HG03442 (cell line): Measurements from ENCODE around the gene MMADHC.
"Not testable (repeated sequence)": the region's sequence is repeated elsewhere in the genome, so short reads cannot be mapped to it uniquely, and the experiment has no call there.

Source experiments
- ATAC-seq: cut with Tn5 transposase; IDR thresholded peaks from one replicate; pipeline ENCODE4 v1.9.1; 2021; ENCODE audit warnings: mild to moderate bottlenecking, moderate library complexity; ENCODE audit not compliant: unreplicated experiment

Gene MMADHC

DNA sequence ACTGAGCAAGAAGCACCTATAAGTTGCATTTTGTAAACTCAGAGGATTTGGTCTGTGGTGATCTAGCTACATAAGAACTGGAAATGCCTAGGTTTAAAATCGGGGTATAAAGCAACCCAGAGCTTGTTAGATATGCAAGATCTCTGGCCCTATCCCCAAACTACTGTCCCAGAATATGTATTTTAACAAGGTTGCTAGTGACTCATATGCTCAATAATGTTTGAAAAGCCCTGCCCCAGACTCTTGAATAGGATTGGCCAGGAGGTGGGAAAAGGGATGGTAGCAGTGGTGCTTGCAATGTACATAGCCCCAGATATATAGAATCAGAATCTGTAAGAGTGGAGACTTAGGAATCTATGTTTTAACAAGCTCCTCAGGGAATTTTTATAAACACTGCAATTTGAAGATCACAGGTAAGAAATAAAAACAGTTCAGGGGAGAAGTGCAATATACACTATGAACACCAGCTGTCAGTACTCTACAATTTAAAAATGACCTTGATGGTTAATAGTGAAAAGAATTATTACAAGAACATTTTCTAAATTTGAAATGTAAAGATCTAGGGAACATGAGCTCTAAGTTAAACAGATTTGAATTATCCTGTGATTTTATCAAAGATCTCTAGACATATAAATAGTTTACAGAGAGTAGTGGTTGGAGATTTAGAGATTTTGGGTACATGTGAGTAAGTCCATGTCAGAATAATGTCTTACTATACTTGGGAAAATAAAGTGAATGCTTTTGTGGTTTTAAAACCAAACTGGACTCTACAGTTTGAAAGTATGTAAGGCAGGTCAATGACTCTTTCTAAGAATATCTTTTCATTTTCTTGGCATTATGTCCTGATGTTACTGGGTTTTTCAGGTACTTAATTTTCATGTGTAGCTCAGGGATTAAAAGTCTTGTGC, 7.7 kb upstream of the MMADHC start:
- no peak for ATAC-seq

DNA sequence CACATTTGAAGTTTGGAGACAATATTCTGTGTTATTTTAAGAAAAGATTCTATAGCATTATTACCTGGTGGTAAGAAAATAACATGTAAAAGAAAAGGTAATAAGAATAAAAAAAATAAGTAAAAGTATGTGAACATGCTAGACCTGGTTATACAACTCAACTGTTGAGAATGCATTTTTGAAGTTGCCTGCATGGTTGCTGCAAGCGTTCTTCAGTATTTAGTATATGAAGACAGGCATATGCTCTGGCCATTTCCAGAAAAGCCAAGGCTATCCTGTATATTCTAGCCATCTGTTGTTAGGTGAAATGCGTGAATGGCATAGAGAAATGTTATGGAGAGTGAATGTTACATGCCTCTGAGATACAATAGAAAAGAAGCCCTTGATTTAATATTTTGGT, 6.8 kb upstream of the MMADHC start:
- no peak for ATAC-seq

DNA sequence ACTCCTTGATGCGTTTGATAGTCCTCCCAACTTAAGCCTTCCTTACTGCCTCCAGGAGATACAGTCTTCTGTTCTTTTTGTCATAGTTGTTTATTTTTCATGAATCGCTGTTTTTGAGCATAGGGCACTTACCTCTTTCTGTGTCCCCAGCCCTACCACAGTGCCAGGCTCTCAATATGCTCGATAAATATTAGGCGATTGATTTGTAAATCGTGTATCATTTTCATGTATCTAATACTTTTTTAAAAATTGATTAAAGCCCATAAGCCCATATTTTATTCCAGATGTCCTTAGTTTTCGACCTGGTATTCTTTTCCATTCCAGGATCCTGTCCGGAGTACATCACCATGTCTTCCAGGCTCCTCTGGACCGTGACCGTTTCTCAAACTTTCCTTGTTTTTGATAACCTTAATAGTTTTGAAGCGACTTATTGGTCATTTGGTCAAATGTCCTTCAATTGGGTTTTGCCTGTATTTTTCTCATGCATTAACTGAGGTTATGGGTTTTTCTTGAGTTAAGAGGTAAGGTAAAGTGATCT, 444 bp upstream of the MMADHC start:
- ATAC-seq: peak; percentile 17

DNA sequence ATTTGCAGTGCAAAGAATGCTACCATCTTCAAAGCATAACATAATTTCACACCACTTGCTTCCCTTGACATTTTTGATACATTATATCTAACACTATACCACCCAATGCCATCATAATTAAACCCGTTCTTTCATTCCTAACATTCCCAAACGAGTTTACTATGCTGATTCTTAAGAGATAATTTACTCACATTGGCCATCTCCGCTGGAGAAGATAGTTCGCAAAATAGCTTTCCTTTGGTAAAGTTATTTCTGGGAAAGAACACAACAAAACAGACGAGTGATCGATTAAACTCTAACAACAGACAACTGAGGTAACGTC, 716 bp downstream of the MMADHC start:
- no peak for ATAC-seq

DNA sequence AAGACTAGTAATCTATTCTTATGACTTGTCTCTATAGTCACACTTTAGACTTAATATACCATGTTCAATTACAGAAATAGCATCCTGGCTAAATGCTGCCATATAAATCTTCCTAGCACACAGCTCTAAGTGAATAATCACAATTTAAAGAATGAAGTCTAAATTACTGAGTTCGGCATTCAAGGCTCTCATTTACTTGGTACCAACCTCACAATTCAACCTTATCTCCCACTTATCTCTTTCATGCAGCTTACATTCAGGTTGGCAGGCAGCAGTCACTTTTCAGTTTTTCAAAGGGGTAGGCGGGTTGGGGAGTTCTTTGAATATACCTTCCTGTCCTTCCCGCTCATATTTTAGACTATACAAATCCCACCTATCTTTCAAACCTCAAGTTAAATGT, 1.5 kb downstream of the MMADHC start:
- no peak for ATAC-seq

DNA sequence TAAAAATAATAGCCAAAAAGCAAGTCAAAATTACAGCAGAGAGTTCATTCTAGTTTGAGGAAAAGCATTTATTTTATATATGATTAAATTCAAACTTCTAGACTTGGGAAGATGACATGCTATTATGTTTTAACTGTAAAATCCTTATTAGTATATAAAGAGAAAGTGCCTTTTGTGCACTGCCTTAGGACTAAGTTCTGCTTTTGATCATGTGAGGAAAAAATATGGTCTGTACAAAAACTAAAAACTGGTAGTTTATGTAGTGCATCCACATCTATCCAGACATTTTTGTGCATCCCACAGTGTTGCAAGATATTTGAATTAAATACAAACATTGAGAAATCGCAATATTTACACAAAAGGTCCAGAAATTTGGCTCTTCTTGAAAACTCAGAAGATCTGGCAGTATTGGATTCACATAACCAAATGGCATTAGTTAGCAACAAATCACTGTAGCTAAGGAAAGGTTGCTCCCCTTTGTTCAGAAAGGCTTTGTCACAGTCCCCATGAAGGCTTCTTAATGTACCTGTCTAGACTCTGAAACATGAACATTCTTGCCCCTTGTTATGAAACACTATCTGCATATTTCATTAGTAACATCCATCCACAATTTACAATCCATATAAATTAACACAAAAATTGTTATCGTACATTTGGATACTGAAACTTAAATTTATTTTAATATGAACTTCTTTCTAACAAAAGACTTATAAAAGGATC, 2.2 kb downstream of the MMADHC start:
- ATAC-seq: no peak

DNA sequence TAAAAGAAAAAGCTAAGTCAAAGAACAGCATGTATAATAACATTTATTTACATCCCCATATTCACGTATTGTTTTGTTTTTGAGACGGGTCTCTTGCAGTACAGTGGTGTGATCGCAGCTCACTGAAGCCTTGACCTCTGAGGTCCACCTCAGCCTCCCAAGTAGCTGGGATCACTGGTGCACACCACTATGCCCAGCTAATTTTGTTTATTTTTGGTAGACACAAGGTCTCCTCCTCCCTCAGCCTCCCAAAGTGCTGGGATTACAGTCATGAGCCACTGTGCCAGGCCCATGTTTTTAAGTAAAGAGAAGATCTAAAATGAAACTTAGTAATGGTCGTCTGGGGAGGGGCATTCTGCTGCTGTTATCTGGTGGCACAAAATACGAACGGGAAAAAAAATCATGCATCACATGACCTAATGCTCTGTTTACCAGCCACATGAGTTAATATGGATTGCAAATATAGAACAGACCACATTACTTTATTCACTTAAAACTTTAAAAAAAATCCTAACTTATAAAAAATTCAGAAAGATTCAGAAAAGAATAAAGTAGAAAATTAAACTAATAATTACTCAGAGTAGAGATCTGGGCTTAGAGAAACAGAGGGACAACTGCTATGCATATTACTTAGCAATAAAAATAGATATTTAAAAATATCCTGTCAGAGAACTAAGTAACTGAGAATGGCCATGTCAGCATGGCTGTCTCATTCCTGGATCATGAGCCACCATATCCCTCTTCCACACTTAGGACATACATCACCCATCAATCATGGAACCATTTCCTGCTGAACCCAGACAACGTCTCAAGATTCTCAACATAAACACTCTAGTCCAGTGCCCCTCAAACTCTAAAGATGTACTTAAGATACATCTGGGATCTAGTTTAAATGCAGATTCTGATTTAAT, 7.3 kb downstream of the MMADHC start:
- ATAC-seq: no peak

DNA sequence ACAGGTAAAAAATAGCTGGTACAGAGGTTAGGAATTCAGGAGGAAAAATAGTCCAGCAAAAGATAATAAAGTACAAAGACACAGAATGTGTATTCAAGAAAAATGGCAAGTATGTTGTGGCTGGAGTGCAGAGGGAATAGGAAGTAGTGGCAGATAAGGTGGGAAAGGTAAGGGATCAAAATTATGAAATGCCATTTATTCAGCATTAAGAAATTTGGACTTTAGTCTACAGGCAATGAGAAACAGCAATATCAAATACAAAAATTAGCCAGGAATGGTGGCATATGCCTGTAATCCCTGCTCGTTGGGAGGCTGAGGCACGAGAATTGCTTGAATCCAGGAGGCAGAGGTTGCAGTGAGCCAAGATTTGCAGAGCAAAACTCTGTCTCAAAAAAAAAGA, 10.3 kb downstream of the MMADHC start:
- ATAC-seq: no peak

DNA sequence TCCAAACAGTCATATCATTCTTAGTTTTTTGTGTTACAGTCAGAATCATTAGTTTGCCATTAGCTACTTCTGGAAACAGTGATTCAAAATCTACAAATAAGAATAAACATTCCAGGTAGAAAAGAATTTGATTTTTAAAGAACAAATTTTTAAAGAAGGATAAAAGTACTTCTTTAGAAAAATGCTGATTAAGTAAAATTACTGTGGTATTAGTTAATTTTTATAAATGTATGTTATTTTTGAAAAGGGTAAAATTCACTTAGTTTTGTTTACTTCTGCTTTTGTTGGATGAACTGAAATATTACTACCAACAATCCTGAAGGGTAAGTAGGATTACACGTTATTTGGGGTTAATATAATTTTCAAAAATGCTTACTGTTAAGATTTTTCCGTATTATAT, 11.8 kb downstream of the MMADHC start:
- no peak for ATAC-seq

DNA sequence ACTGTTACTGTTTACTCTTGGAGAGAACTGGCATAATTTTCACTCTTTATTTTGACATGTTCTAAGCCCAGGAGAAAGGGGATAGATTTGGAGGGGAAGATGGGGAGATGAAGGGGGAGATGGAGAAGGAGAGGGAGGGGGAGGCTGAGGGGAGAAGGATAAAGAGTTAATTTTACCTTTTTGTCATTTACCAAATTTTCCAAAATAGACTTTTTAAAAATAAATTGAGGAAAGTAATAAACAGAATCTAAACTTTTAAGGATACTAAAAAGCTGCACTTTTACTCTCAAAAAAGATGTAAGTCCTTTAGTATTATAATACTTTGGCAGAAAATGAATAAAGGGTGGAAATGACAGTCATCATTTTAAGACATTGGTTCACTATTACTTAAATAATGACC, 12.3 kb downstream of the MMADHC start:
- no peak for ATAC-seq

DNA sequence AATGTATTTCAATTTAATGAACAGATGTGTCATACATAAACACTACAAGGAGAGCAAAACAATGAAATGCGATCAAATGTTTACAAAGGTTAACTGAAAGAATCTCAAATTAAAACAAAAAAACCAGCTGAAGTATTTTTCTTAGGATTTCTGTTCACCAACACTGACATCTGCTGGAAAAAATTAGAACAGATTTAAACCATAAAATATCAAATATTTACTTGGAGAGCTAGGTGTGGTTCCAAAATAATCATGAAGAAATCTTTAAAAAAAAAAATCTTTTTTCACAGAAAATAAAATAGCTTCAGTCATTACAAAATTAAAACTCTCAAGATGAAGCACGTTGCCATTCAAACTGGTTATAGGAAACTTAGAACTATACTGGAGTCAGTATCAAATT, 13.8 kb downstream of the MMADHC start:
- no peak for ATAC-seq

DNA sequence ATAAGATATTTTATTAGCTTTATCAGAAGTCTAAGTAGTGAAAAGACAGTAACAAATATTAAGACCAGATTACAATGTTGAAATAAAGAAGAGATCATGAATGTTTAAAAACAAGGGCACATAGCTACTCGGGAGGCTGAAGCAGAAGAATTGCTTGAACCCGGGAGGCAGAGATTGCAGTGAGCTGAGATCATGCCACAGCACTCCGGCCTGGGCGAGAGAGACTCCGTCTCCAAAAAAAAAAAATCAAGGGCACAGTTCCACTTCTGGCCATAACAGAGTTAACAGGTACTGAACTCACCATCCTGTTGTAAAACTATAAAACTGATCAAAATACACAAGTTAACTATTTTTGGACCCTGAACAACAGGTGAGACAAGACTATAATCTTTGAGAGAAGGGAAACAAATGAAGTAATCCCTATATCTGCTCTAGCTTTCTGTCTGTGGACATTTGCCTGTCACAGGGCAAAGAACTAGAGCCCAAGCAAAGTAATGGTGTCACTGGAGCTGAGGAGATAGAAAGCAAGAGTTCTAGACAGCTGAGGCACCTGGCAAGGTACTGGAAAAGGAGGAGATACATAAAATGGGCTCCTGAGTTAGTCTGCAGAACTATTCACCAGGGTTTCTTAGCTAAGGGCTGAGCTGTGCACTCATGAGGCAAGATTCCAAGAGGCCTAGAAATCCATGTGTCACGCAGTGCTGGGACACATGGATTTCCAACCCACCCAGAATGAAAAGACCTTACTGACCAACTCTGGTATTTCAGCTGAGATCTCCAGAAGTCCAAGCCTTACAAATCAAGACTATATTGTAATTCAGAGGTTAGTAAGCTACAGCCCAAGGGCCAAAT, 15.2 kb downstream of the MMADHC start:
- no peak for ATAC-seq

DNA sequence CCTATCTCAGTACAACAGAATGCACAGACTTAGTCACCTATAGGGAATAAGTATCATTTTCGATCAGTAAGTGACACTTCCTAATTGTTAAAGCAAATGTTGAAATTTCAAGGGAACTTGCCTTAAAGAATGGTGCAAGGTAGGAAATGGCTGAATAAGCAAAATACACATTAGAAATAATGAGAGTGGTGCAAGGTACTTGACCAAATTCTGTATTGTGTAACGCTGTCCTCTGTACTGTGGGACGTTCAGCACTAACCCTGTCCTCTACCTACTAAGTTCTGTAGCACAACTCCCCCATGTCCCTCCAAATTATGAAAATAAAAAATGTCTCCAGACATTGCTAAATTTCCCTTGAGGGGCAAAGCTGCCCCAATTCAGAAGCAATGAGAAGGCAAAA, 19.4 kb downstream of the MMADHC start:
- no peak for ATAC-seq

DNA sequence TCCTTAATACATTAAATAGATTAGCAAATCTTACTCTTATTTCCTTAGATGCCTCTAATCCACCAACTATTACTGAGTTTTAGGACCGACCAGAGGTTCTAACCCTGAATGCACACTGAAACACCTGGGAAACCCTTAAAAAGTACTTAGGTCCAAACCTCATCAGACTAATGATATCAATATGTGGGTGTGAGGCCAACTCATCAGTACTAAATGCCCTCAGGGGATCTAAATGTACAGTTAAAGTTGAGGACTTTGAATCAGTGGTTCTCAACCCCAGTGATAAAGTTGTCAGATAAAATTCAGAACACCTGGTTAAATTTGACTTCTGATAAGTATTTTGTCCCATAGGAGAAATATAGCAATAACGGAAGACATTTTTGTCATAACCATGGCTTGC, 20.9 kb downstream of the MMADHC start:
- ATAC-seq: no peak

DNA sequence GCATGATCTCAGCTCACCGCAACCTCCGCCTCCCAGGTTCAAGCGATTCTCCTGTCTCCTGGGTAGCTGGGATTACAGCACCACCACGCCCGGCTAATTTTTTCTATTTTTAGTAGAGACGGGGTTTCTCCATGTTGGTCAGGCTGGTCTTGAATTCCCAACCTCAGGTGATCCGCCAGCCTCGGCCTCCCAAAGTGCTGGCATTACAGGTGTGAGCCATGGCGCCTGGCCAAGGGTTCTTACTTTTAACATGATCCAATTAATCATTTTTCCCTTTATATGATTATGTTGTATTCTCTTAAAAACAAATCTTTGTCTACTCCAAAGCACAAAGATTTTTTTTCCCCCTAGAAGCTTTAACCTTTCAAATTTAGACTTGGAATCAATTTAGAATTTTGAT, 21.9 kb downstream of the MMADHC start:
- not testable (repeated sequence) for ATAC-seq

DNA sequence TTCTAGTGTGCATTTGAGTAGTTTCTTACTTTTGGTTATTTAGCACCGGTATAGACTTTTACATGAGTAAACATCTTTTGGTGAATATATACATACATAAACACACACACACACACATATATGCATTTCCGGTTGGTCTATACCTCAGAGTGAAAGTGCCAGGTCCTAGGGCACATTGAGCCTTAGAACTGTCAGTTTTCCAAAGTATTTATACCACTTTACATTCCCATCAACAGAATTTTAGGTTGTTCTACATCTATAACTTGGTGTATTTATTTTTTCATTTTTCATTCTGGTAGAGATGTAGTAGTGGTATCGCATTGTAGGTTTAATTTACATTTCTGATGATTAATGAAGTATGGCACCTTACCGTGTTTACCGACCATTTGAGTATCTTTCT, 22.6 kb downstream of the MMADHC start:
- ATAC-seq: no peak

DNA sequence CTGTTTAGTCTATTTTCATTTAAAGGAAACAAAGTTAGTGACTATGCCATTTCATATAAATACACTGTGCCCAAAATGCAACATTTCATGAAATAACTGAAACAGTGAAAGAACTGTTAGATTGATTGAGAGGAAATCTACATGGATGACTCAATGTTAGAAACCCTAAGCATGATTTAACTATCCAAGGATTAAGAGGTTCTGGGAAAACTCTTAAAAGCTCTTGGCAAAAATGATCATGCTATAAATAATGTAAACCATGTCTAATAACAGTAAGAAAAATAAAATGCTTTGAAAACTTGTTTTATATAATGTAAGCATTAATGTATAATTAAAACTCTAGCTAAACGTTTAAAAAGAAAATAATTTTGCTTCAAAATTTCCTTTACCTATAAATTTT, 23.5 kb downstream of the MMADHC start:
- no peak for ATAC-seq

DNA sequence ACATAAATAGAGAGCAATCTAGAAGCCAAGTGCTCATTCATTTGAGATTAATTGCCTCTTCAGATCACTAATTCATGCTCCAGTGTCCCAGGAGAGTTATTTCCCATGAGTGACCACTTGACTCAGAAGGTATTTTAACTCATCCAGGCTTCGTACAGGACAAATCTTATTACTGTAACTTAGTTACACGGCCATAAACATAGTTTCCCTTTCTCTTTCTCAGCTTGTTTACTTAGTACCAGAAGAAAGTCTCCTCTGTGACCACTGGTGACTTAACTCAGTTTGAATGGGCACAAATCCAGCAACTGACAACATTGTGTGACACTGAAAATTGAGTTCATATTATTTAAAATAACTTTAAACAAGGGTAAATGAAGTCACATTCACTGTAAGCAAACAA, 25.3 kb downstream of the MMADHC start:
- ATAC-seq: peak; percentile 89

DNA sequence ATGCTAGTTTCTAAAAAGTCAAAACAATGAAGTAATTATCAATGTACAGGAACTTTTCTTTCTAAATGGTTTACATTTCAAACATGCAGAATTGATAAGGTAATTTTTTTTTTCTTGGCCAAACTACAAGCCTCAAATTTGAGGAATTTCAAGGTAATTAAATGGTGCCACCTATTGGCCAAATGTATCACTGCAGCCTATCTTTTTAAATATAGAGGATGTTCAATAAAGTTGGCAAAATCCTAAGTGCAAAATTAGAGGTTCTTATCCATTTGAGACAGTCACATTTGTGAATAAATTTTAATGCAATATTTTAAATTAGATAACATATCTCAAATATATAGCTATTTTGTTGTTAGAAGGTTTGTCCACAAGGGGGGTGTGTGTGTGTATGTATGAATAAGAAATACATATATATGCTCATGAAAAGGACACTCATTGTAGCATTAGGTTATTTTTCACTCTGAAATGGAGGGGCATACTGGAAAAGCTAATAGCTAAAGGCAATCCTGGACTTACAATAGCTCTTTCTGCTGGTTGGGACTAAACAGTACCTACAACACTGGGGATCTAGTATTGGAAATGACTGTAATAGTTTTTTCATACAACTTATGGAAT, 26.2 kb downstream of the MMADHC start:
- no peak for ATAC-seq
